NCI-H748 treated with DMSO at 0.1 percent for 48 hours (cell line): ENCODE data around the gene GRM4.

Source experiments
- DNase-seq: peaks from one replicate; lab custom pipeline; 2025; lab: John Stamatoyannopoulos, UW

GRM4 gene

DNA sequence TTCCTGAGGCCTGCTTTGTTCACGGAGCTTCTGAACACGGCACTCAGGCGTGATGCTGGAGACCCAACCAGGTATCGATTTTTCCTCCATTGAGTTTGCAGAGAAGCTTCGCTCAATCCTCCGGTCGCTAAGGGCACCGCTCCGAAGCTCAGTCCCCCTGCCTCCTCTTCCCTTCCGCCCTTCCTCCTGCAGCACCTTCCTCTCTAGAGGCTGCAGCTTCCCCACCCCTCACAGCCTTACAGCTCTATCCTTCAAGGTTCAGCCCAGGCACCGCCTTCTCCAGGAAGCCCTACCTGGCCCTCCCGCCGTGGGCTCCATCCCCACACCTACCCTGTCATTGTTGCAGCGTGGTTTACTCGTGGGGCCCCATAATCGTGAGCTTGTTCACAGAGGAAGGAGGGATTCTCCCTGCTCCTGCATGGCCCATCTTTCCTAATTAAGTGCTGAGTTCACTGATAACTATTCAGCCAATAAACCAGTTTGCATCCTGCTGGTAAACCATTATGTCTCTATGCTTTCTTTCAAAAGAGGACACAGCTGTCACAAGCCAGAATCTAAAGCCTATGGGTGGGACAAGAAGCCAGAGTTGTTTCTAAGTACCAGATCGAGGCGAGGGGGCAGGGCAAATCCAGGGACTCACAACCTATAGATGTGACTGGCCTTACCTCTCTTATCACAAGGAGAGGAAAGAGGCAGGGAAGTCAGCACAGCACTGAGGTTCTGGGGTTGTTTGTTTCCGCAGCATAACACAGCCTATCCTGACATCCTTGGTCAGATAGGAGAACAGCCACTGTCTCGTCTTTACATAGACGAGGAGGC is 152.0 kb downstream of the GRM4 start:
- DNase-seq, result no peak

DNA sequence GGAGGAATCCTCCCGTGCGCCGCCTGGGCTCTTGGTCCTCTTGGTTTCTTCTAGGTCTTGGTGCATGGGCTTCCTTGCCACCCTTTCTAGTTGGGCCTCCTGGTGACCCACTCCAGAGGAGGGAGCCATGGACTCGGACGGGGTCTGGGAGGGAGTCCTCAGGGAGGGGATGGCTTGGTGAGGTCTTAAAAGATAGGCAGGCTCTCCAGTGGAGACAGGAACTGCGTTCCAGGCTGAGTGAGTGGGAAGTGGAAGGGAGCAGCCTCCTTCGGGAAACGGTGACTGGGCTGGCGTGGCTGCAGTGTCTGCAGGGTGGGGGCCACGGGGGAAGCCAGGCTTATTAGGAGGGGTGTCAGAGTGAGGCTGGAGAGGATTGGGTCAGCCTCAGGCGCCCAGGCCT is 152.8 kb downstream of the GRM4 start:
- no peak for DNase-seq

DNA sequence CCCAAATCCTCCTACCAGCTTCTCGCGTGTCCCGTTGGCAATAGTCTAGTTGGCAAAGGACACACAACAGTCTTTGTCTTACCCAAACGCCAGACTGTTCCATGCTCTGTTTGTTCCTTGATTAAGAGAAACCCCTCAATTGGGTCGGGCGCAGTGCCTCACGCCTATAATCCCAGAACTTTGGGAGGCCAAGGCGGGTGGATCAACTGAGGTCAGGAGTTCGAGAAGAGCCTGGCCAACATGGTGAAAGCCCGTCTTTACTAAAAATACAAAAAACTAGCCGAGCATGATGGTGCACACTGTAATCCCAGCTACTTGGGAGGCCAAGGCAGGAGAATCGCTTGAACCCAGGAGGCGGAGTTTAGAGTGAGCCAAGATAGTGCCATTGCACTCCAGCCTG is 153.7 kb downstream of the GRM4 start:
- DNase-seq, result no peak

DNA sequence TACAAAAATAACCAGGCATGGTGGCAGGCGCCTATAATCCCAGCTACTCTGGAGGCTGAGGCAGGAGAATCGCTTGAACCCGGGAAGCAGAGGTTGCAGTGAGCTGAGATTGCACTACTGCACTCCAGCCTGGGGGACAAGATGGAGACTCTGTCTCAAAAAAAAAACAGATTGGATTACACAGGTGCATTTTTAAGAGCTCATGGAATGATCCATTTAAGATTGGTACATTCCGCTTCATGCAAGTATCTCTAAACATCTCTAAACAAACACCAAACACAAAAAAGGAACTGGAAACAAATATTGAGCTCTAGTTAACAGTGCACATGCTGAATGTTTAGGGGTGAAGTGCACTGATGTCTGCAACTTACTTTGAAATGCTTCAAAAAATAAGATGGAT is 154.3 kb downstream of the GRM4 start:
- no peak for DNase-seq

DNA sequence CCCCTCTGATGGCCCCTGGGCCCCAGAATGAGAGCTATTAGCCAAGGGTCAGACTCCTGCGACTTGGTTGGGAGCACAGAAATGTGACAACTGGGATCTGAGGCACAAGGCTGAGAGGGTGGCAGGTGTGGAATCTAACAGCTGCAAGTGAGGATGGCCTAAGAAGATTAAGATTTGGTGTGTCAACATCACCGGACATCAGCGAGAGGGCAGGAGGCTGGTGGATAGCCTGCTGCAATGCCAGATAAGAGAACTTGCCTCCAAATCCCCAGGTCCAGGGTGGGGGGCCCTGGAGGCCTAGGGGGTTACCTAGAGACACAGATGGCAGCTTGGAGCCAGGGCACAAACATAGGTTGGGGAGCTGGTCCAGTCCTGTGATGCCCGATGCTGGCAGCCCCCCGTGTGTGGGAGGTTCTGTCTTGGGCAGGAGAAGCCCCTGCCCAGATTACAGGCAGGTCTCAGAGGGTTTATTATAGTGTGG is 155.8 kb downstream of the GRM4 start:
- no peak for DNase-seq

DNA sequence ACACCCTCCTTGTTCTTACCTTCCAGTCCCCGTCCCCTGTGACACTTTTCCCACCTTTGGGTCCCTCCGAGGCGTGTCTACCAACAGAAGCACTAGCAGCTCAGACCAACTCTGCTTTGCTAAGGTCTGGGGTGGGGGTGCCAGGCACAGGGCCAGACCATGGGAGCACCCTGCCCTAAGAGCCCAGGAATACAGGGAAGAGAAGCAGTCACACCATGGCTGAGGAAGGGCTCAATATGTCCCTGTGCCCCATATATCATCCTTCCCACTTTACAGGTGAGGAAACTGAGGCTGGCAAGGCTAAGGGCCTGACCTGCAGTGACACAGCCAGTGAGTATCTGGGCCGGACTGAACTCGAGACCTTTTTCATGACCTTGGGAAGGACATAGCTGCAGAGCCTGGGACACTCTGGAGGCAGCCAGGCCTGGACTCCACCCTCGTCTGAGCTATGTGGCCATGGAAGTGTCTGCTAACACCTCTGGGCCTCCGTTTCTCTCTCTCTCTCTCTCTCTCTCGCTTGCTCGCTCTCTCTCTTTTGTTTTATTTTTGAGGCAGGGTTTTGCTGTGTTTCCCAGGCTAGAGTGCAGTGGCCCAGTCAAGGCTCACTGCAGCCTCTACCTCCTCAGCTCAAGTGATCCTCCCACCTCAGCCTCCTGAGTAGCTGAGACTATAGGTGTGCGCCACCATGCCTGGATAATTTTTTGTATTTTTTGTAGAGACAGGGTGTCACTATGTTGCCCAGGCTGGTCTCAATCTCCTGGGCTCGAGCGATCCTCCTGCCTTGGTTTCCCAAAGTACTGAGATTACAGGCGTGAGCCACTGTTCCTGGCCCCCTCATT is 156.7 kb downstream of the GRM4 start:
- no peak for DNase-seq

DNA sequence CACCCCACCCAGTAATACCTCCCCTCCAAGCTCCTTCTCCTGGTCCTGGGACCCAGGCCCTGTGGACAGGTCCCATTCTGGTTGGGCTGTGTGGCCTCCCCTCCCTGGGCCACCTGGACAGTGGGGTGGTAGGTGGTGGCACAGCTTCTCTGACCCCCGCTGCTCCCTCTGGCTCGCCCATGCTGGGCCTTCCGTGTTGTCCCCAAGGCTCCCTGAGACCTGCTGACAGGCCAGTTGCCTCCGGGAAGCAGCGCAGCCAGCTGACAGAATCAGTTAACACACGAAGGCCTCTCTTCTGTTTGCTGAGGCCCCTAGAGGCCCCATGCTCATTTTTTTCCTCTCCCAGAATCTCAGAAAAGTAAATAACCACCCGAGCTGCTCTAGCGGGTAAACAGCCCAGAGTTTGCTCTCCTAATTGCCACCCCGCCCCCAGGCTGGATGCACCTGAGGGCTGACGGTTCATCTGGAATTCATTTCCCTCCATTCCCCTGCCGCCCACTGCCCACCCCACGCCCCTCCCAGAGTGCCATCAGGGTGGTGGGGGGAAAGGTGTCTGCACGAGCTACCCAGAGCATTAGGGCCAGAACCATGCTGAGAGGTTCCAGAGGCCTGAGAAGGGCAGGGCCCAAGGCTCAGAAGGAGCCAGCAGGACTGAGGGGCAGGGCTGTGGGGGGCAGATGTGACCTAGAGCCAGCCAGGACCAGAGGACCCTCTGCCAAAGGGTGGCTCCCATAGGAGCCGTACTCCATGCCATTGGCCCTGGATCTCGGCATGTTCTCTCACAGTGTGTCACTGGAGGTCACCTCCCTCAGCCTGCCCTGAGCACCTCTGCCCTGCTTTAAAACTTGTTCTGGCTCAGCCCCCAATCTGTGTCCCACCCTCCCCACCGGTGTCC is 157.5 kb downstream of the GRM4 start:
- DNase-seq, result peak; percentile 98

DNA sequence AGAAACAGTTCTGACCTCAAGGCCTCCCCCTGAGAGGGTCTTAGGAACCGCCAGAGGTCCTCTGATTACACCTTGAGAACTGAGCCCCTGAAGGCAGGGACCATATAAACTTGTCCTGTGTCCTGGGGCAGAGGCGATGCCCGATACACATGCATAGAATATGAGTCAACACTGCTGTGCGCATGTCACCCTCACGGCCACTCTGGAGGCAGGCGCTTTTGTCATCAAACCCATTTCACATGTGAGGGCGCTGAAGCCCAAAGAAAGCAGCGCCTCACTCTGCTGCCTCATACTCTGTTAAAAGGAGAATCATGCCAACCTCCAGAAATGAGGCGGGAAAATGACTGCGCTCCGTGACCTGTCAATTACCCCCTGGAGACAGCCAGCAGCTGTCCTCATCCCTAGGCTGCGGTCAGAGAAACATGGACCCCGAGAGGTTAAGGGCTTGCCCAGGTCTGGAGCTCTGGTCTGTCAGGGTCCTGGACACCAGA is 158.3 kb downstream of the GRM4 start:
- peak; percentile 59 for DNase-seq

DNA sequence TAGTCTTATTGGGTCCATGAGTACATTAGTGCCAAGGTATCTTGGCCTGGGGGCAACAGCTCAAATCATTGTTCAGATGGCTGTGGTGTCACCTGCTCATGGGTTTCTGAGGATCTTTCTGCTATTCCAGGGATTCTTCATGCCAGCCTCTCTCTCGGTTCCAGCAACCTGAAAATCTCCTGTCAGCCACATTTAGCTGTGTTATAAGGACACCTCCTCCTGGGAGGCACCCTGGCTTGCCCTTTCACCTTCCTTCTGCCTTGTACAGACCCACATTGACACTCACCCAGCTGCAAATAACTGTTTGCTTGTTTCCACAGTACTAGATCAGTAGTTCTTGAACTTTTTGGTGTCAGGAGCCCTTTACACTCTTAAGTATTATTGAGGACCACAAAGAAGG is 159.9 kb downstream of the GRM4 start:
- DNase-seq, result no peak

DNA sequence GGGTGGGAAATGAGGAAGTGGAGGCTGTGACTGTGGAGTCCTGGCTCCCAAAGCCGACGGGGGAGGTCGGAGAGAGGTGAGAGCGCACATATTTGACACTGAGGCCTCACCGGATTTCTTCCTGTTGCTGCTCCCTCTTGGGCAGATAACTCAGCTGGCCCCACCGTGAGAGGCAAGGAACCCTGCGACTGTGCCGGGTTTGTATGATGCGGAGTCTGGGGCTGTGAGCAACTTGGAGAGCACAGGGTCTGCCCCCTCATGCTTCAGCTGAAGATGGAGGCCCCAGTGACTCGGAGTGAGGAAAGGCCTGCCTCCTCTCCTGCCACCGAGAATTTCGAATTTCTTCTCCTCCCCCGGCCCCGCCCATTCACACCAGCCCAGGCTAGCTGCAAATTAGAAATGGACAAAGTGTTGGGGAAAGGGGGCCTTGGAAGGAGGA is 160.6 kb downstream of the GRM4 start:
- no peak for DNase-seq

DNA sequence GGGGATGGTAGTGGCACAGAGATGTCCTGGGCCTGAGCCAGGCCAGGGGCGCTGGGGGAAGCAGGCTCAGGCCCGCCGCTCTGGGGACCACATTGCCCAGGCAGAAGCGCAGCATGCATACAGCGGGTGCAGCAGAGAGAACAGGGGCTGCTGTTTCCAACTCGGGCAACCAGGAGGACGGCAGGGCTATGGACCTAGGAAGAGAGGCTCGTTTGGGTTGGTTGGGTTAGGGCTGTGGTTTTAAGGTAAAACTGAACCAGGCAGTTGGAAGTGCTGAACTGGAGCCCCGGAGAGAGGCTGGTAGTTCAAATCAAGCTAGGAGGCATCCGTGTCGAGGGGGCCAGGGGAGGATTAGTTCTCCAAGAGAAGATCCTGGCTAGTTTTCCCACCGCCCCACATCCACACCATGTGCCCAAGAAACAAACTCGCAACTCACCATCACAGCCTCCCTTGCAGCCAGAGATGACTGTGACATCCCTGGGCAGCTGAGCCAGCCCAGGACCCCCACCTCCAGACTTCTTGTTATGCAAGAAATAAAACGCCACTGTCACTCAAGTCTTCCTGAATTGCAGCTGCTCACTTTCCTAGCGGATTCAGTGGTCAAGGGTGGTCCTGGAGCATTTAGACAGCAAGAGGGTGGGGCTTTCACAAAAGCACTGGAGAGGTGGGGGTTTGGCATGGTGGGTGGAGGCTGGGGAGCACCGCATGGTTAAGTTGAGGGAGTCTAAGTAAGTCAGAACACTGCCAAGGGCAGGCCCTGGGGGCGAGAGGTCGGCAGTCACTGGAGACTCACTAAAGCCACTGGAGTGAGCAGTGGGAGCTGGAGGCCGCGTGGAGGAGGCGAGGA is 161.2 kb downstream of the GRM4 start:
- DNase-seq, result no peak

DNA sequence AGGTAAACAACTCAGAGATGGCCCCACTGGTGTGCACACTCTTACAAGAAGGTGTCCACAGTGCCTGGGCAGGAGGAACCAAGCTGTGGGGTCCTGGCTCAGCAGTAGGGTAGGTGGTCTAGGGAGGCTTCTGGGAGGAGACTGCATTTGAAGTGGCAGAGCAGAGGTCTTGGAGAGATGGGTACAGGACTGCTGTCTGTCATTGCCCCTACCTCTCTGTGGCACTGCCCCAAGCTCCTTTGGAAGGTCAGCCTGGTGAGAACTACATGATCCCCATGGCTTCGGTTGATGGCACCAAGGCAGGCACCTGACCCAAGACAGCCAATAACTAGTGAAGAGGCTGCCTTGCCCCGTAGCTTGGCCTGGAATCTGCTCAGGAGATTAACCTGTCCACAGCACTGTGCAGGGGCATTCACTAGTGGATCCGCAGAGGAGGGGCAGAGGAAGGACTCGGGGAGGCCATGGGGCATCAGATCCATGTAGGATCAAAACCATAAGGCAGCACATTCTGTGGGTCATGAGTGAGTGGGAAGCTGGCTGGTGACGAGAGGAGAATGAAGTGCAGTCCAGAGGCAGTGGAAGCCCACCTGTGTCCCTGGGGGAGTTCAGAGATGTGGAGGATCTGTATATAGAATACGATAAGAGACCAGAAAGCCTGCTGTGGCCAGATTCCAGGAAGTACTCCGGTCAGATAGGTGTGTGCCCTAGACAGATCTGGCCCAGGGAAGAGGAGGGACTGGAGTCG is 162.0 kb downstream of the GRM4 start:
- DNase-seq, result no peak

DNA sequence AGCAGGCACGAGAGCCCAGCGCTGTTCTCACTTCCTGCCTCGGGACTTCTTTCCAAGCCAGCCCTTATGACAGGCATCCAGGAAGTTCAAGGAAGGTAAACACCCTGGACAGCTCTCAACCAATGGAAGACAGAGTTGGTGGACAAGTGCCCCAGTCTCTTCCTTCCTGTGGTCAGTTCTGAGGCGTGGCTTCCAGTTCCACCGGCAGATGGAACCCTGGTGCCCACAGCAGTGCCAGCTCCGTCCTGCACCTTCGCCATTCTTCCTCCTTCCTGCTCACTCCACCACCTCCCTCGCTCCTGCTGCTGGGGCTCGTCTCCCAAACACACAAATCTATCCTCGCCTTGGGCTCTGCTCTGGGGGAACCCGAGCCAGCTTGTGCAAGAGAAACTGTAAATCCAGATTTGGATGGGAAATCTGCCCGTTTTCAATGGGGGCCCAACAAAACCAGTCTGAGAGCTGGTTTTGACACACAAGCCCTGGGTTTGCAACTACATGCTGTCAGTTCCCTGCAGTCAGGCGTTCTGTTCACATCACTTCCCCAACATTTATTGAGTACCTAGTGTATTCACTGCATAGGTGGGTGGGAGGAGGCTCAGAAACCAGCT is 162.7 kb downstream of the GRM4 start:
- DNase-seq, result no peak

DNA sequence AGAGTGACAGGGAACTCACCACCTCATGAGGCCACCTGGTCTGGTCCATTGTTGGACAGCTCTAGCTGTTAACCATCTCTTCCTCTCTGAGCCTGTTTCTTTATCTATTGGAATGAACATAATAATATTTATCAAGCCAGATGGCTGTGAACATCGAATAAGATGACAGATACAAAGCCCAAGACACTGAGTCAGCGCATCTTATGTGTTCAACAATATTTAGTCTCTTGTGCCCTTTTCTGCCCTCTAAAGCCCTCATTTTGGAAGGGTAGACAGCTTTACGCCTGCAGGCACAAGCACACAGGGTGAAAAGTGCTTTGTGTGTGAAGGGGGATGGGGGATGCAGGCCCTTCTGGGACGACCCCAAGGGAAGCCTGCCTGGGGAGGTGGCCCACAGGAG is 164.0 kb downstream of the GRM4 start:
- DNase-seq, result no peak

DNA sequence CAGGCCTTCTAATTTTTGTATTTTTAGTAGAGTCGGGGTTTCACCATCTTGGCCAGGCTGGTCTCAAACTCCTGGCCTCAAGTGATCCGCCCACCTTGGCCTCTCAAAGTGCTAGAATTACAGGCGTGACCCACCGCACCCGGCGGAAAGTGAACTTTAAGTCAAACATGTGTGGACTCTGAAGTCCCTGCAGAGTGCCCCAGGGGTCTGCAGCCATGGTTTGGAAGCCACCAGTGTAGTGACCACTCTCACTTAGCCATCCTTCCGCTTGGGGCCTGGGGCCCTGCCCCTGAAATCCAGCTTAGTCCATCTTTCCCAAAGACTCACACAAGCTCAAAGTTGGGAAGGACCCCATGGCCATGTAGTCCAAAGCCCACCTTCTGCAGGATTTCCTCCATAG is 164.5 kb downstream of the GRM4 start:
- no peak for DNase-seq

DNA sequence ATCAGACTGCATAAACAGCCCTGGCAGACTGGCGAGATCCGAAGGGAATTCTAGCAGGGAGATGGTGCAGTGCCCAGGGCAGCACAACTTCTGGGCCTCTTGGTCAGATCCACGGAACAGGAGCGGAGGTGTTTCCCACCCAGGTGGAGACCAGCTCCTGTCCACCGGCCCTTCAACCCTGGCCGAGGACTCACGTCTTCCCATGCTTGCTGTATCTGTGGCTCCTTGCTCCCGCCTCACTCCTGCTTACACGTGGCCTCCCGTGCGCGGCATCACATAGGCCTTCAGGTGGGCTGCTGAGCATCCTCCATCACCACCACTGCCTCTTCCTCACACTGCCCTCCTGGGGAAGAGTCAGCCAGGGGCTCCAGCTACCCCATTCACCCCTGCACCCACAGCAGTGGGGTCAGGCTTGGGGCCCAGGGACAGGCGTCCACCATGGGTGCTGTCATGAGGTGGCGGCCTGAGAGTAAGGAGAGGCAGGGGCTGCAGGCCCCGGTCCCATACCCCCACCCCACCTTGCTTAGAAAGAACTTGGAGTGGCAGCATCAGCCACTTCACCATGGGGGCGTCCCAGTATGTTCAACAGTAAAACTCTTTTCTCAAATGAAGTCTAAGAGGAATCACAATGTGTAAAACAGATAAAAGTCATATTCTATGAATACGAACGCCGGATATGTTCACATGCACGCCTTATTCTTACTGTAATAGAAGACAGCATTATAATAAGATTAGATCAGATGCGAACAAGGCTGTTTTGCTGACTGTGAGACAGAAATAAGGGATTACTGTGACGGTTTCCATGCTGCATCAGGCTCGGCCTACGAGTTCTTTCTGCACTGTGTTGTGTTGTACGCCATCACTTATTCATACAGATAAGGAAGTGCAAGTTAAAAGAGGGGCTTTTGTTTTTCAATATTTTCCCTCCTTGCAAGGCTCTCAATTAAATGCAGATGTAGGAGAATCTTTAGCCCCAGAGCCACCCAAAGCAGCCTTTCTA is 165.4 kb downstream of the GRM4 start:
- no peak for DNase-seq

DNA sequence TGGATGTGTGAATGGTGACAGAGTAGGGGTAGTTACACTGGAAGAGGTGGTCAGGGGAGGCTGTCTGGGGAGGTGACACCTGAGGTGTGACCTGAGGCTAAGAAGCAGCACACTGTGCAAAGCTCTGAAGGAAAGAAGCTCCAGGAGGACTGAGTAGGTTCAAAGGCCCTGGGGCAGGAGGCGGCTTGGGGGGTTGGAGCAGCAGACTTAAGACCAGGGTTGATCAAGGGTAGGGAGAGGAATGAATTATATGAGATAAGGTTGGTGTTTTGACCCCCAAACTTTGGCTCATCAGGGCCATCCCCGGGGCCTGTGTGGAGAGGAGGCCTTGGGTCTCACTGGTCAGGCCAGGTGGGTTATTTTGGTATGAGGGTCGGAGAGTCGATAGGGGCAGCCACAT is 166.1 kb downstream of the GRM4 start:
- no peak for DNase-seq

DNA sequence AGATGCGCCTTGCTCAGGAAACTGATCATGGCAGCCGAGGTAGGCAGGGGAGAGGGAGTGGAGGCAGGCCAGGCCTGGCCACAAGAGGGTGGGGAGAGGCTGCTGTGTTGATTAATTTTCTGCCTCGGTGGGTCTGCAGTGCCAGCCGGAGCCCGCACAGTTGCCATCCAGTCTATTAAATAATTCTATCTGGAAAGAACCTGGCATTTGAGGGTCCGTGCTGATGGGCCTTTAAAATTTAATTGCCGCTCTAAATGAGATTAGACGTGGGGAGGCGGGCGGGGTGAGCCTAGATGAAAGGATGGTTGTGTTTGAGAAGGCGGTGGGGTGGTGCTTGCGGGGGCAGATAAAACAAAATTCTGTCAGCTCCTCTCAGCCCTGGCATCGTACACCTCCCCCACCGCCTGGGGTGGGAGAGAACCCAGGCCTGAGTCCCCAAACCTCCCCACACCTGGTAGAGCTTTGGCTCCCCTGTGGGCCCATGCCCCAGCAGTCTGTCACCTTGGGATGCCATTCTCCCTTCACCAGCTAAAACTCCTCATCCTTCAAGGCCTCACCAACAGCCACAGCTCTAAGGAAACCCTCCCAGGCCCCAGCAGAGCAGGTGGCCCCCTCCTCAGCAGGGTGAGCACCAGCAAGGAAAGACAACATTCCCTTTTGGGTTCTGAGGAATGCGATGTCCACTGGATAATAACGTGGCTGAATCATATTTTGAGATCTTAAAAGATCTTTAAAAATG is 167.3 kb downstream of the GRM4 start:
- no peak for DNase-seq
